ENCODE results near the gene CALU. TPM values are rescaled to one million over a fixed set of nuclear protein-coding genes. Genes with fewer than 3 reads are reported as not detected.

CALU gene
- total and polyA plus RNA-seq, 2 donors (not counting 1 experiment from before 2014, with no cell fraction given): 5.1 to 11.2 TPM

DNA sequence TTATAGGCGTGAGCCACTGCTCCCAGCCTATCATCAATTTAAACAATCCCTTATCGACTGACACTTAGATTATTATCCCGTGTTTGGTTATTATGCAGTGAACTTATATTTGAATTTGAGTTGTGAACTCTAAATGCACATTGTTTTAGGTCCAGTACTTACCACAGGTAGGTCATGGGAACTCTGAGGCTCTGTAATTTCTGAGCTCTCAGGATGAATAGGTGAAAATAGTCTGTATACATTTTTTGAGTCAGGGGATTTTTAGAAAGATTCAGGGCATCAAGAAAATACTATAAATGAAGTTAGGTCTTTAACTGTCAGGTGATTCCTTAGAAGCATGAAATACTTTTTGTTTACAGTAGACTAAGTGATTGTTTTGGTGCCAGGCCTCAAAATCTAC lies 61.4 kb downstream of the CALU start:
- no peak for DNase-seq
- H3K27me3 ChIP-seq (replicated peaks in 1 of 4; ENCODE audit: control extremely low read depth in 1 of 4, control insufficient read depth in 3 of 4, insufficient read depth in 4 of 4, low read length in 3 of 4): no peaks in the 10 kb centered on the region
- H4K20me1 ChIP-seq (ENCODE audit: control insufficient read depth, insufficient read depth, low read length, poor library complexity, severe bottlenecking): no peaks in the 10 kb centered on the region
- H2AFZ ChIP-seq (ENCODE audit: insufficient read depth, low read depth, low read length, poor library complexity, severe bottlenecking): no peak overlapping the region
- no CpG with 5 or more reads among the region's 3 CpGs for WGBS (ENCODE audit: insufficient coverage)
- Mint-ChIP-seq H3K27me3 (no peaks in the 10 kb centered on the region), H3K27ac (no peak overlapping the region), H3K4me3 (no peak overlapping the region), H3K4me1 (no peaks in the 10 kb centered on the region), H3K9me3 (ENCODE audit: insufficient read depth) (no peaks in the 10 kb centered on the region)
- no peaks in the 10 kb centered on the region for H3K4me1 ChIP-seq (ENCODE audit: control insufficient read depth in 2 of 2, insufficient read depth in 2 of 2, low read length in 2 of 2)
- no peak for ATAC-seq (ENCODE audit: low read depth)
- TF ChIP-seq CTCF (IDR thresholded peaks at IDR 0.05) (no peak), EZH2 (IDR thresholded peaks at IDR 0.05; ENCODE audit: borderline replicate concordance, insufficient read depth, low read depth, low read length, poor library complexity, severe bottlenecking) (no peak)
- no peaks in the 10 kb centered on the region for H3K9me3 ChIP-seq (ENCODE audit: control extremely low read depth in 1 of 3, control insufficient read depth in 2 of 3, insufficient read depth in 1 of 3, low read length in 2 of 3)
- ChIA-PET POLR2A (no interaction called here), CTCF (no interaction called here)
- H3K4me2 ChIP-seq (replicated peaks; ENCODE audit: low read depth, low read length, poor library complexity, severe bottlenecking): no peak overlapping the region
- no peak overlapping the region for H3K4me3 ChIP-seq (ENCODE audit: control extremely low read depth in 1 of 5, extremely low read depth in 1 of 5, insufficient read depth in 1 of 5, low read depth in 2 of 5, low read length in 4 of 5)
- intact Hi-C loops (cut with micrococcal nuclease): no loop called here
- H3K79me2 ChIP-seq (ENCODE audit: control insufficient read depth, insufficient read depth, low read length): no peaks in the 10 kb centered on the region
- H3K27ac ChIP-seq (ENCODE audit: low read length in 2 of 2): no peak overlapping the region
- H3K36me3 ChIP-seq (replicated peaks in 1 of 2; ENCODE audit: control extremely low read depth in 1 of 2, control insufficient read depth in 1 of 2, extremely low read depth in 1 of 2, insufficient read depth in 2 of 2, low read length in 1 of 2): no peaks in the 10 kb centered on the region
- no peak overlapping the region for H3K9ac ChIP-seq (ENCODE audit: low read length)

GRCh38 chr7:128801003-128801402 lies 61.8 kb downstream of the CALU start:
- Histone ChIP-seq H2AFZ (ENCODE audit: insufficient read depth, low read depth, low read length, poor library complexity, severe bottlenecking) (no peak overlapping the region), H3K9ac (ENCODE audit: low read length) (no peak overlapping the region), H3K27me3 (replicated peaks in 1 of 4; ENCODE audit: control extremely low read depth in 1 of 4, control insufficient read depth in 3 of 4, insufficient read depth in 4 of 4, low read length in 3 of 4) (no peaks in the 10 kb centered on the region), H4K20me1 (ENCODE audit: control insufficient read depth, insufficient read depth, low read length, poor library complexity, severe bottlenecking) (no peaks in the 10 kb centered on the region), H3K36me3 (replicated peaks in 1 of 2; ENCODE audit: control extremely low read depth in 1 of 2, control insufficient read depth in 1 of 2, extremely low read depth in 1 of 2, insufficient read depth in 2 of 2, low read length in 1 of 2) (no peaks in the 10 kb centered on the region), H3K4me3 (ENCODE audit: control extremely low read depth in 1 of 5, extremely low read depth in 1 of 5, insufficient read depth in 1 of 5, low read depth in 2 of 5, low read length in 4 of 5) (no peak overlapping the region), H3K4me1 (ENCODE audit: control insufficient read depth in 2 of 2, insufficient read depth in 2 of 2, low read length in 2 of 2) (no peaks in the 10 kb centered on the region), H3K9me3 (ENCODE audit: control extremely low read depth in 1 of 3, control insufficient read depth in 2 of 3, insufficient read depth in 1 of 3, low read length in 2 of 3) (no peaks in the 10 kb centered on the region), H3K27ac (ENCODE audit: low read length in 2 of 2) (no peak overlapping the region), H3K79me2 (ENCODE audit: control insufficient read depth, insufficient read depth, low read length) (no peaks in the 10 kb centered on the region), H3K4me2 (replicated peaks; ENCODE audit: low read depth, low read length, poor library complexity, severe bottlenecking) (no peak overlapping the region)
- 98% methylated on average over 7 of the region's 9 CpGs for WGBS (ENCODE audit: insufficient coverage)
- TF ChIP-seq CTCF (IDR thresholded peaks at IDR 0.05) (no peak), EZH2 (IDR thresholded peaks at IDR 0.05; ENCODE audit: borderline replicate concordance, insufficient read depth, low read depth, low read length, poor library complexity, severe bottlenecking) (no peak)
- intact Hi-C loops (cut with micrococcal nuclease): no loop called here
- POLR2A ChIA-PET: no interaction called here
- no peak overlapping the region for H3K4me3 Mint-ChIP-seq
- no peaks in the 10 kb centered on the region for H3K4me1 Mint-ChIP-seq
- DNase-seq: no peak
- CTCF ChIA-PET: no interaction called here
- no peaks in the 10 kb centered on the region for H3K9me3 Mint-ChIP-seq (ENCODE audit: insufficient read depth)
- ATAC-seq (ENCODE audit: low read depth): no peak
- H3K27ac Mint-ChIP-seq: no peak overlapping the region
- H3K27me3 Mint-ChIP-seq: no peaks in the 10 kb centered on the region

Measured in B cell (primary cell).